ENCODE results near the gene CHSY3. TPM values are rescaled to one million over a fixed set of nuclear protein-coding genes. Genes with fewer than 3 reads are reported as not detected.

The CHSY3 gene
- polyA plus RNA-seq, 3 donors: not detected

GRCh38 chr5:129912601-129913255, 8.5 kb downstream of the CHSY3 start:
- Mint-ChIP-seq H3K27ac (no peak overlapping the region), H3K4me1 (no peaks in the 10 kb centered on the region), H3K4me3 (no peak overlapping the region), H3K27me3 (ENCODE audit: low read depth in 3 of 3) (peaks cover 3 to 11% (median 4%) of the 10 kb centered on the region in 3 donors), H3K36me3 (no peaks in the 10 kb centered on the region), H3K9me3 (peaks cover 0 to 2% (median 0%) of the 10 kb centered on the region in 7 donors)
- no peak for TF ChIP-seq CTCF (IDR thresholded peaks at IDR 0.05)
- H3K9me3 ChIP-seq (replicated peaks in 1 of 2; ENCODE audit: control insufficient read depth in 1 of 2, insufficient read depth in 1 of 2, low read length in 2 of 2): no peaks in the 10 kb centered on the region
- no peak overlapping the region for H3K27ac ChIP-seq (ENCODE audit: low read depth in 1 of 2, low read length in 2 of 2)
- no peak overlapping the region for H3K4me2 ChIP-seq (replicated peaks; ENCODE audit: extremely low read depth, low read length, poor library complexity, severe bottlenecking)
- no peak overlapping the region for H3K9ac ChIP-seq (ENCODE audit: insufficient read depth, low read length, poor library complexity, severe bottlenecking)
- no peaks in the 10 kb centered on the region for H3K36me3 ChIP-seq (replicated peaks in 1 of 2; ENCODE audit: control insufficient read depth in 1 of 2, insufficient read depth in 2 of 2, low read length in 2 of 2)
- intact Hi-C loops (cut with micrococcal nuclease): no loop called here
- peaks cover 6 to 8% of the 10 kb centered on the region in 2 donors for H3K27me3 ChIP-seq (ENCODE audit: control insufficient read depth in 2 of 2, insufficient read depth in 2 of 2, low read length in 2 of 2)
- no peak for DNase-seq
- H4K20me1 ChIP-seq (ENCODE audit: insufficient read depth, low read length): no peaks in the 10 kb centered on the region
- no peaks in the 10 kb centered on the region for H3K4me1 ChIP-seq (ENCODE audit: control insufficient read depth in 1 of 2, insufficient read depth in 2 of 2, low read length in 2 of 2)
- no peaks in the 10 kb centered on the region for H3K79me2 ChIP-seq (ENCODE audit: insufficient read depth, low read length)
- no CpG with 5 or more reads among the region's 1 CpG for WGBS (ENCODE audit: insufficient coverage)
- H2AFZ ChIP-seq (ENCODE audit: insufficient read depth, low read depth, low read length, poor library complexity, severe bottlenecking): no peak overlapping the region
- no peak overlapping the region for H3K4me3 ChIP-seq (replicated peaks in 1 of 3; ENCODE audit: low read depth in 2 of 3, low read length in 3 of 3)

- H3K36me3 Mint-ChIP-seq: no peaks in the 10 kb centered on the region
- Histone ChIP-seq H3K4me2 (replicated peaks; ENCODE audit: extremely low read depth, low read length, poor library complexity, severe bottlenecking) (no peak overlapping the region), H3K4me1 (ENCODE audit: control insufficient read depth in 1 of 2, insufficient read depth in 2 of 2, low read length in 2 of 2) (no peaks in the 10 kb centered on the region), H2AFZ (ENCODE audit: insufficient read depth, low read depth, low read length, poor library complexity, severe bottlenecking) (no peak overlapping the region), H3K4me3 (replicated peaks in 1 of 3; ENCODE audit: low read depth in 2 of 3, low read length in 3 of 3) (no peak overlapping the region), H3K79me2 (ENCODE audit: insufficient read depth, low read length) (no peaks in the 10 kb centered on the region), H4K20me1 (ENCODE audit: insufficient read depth, low read length) (no peaks in the 10 kb centered on the region), H3K9me3 (replicated peaks in 1 of 2; ENCODE audit: control insufficient read depth in 1 of 2, insufficient read depth in 1 of 2, low read length in 2 of 2) (no peaks in the 10 kb centered on the region), H3K27ac (ENCODE audit: low read depth in 1 of 2, low read length in 2 of 2) (no peak overlapping the region), H3K27me3 (ENCODE audit: control insufficient read depth in 2 of 2, insufficient read depth in 2 of 2, low read length in 2 of 2) (no peaks in the 10 kb centered on the region), H3K36me3 (replicated peaks in 1 of 2; ENCODE audit: control insufficient read depth in 1 of 2, insufficient read depth in 2 of 2, low read length in 2 of 2) (no peaks in the 10 kb centered on the region), H3K9ac (ENCODE audit: insufficient read depth, low read length, poor library complexity, severe bottlenecking) (no peak overlapping the region)
- TF ChIP-seq CTCF (IDR thresholded peaks at IDR 0.05): no peak
- intact Hi-C loops (cut with micrococcal nuclease): no loop called here
- peaks cover 0 to 5% (median 0%) of the 10 kb centered on the region in 3 donors for H3K27me3 Mint-ChIP-seq (ENCODE audit: low read depth in 3 of 3)
- no CpG with 5 or more reads among the region's 2 CpGs for WGBS (ENCODE audit: insufficient coverage)
- H3K4me3 Mint-ChIP-seq: no peak overlapping the region
- no peak for DNase-seq
- peaks cover 0 to 7% (median 3%) of the 10 kb centered on the region in 7 donors for H3K9me3 Mint-ChIP-seq
- H3K27ac Mint-ChIP-seq: no peak overlapping the region
- no peaks in the 10 kb centered on the region for H3K4me1 Mint-ChIP-seq
Observed at GRCh38 chr5:129915415-129915814, 11.2 kb downstream of the CHSY3 start.
